WTC11 (cell line): ENCODE measurements around the gene OR4C12.
"Not testable (repeated sequence)": the region's sequence is repeated elsewhere in the genome, so short reads cannot be mapped to it uniquely, and the experiment has no call there.

Experiments used
- CBFB ChIP-seq: sonication (generic); formaldehyde crosslinking; IDR thresholded peaks from 2 replicates; pipeline ENCODE4 v1.8.1; 2022; ENCODE audit warnings: mild to moderate bottlenecking, low read depth, missing genetic modification reagents
- CTCF ChIP-seq: fragments of 200-600 bp; IDR thresholded peaks from 2 replicates; pipeline ENCODE4 v1.8.0; 2022; ENCODE audit warnings: antibody characterized with exemption
- ESRRA ChIP-seq: sonication (generic); formaldehyde crosslinking; IDR thresholded peaks from 2 replicates; pipeline ENCODE4 v1.8.1; 2022; ENCODE audit warnings: mild to moderate bottlenecking, missing genetic modification reagents, borderline replicate concordance
- ETV6 ChIP-seq: sonication (generic); formaldehyde crosslinking; IDR thresholded peaks from 2 replicates; pipeline ENCODE4 v1.8.1; 2022; ENCODE audit warnings: mild to moderate bottlenecking, missing genetic modification reagents
- IRF1 ChIP-seq: sonication (generic); formaldehyde crosslinking; IDR thresholded peaks from 2 replicates; pipeline ENCODE4 v1.8.0; 2023; ENCODE audit warnings: missing genetic modification reagents
- JUN ChIP-seq: sonication (generic); formaldehyde crosslinking; IDR thresholded peaks from 2 replicates; pipeline ENCODE4 v1.8.0; 2023; ENCODE audit warnings: mild to moderate bottlenecking, missing genetic modification reagents
- PRDM15 ChIP-seq: sonication (generic); formaldehyde crosslinking; IDR thresholded peaks from 2 replicates; pipeline ENCODE4 v1.8.0; 2022; ENCODE audit warnings: missing genetic modification reagents
- TEAD4 ChIP-seq: sonication (generic); formaldehyde crosslinking; IDR thresholded peaks from 2 replicates; pipeline ENCODE4 v1.8.0; 2022; ENCODE audit warnings: mild to moderate bottlenecking, missing genetic modification reagents

GRCh38 chr11:49982435-49982834, at the start of gene OR4C12:
- not testable (repeated sequence) for TF ChIP-seq ESRRA (CRISPR knock-in tag); CTCF; ETV6 (CRISPR knock-in tag); CBFB (CRISPR knock-in tag); PRDM15 (CRISPR knock-in tag); IRF1 (CRISPR knock-in tag); TEAD4 (CRISPR knock-in tag); JUN (CRISPR knock-in tag)
